GM23338 (cell line): ENCODE measurements around the gene CDR2L. TPM values are rescaled to one million over a fixed set of nuclear protein-coding genes. Genes with fewer than 3 reads are reported as not detected.

Experiments
- ATAC-seq: fragments of 200-7000 bp; cut with Tn5 transposase; 3 replicates; pipeline ENCODE4 v1.9.1; 2020
- DNase-seq: peaks from one replicate; pipeline ENCODE4 v3.0.0-alpha.2; 2015; ENCODE audit warnings: low spot score
- H2AFZ ChIP-seq: fragments of 200-600 bp; sonication (generic); 2 replicates; pipeline ENCODE4 v1.8.0; 2016; ENCODE audit warnings: antibody characterized with exemption, mild to moderate bottlenecking, moderate library complexity
- H3F3A ChIP-seq: fragments of 200-600 bp; sonication (generic); replicated peaks from 2 replicates; pipeline ENCODE4 v1.8.0; 2017; ENCODE audit warnings: antibody characterized with exemption, mixed run types, low read depth
- H3K27ac ChIP-seq: fragments of 200-600 bp; sonication (generic); 2 replicates; pipeline ENCODE4 v1.6.1; 2016; ENCODE audit warnings: low read depth
- H3K27me3 ChIP-seq: fragments of 200-600 bp; sonication (generic); 2 replicates; pipeline ENCODE4 v1.8.0; 2016; ENCODE audit warnings: mild to moderate bottlenecking, mixed run types, moderate library complexity; ENCODE audit not compliant: insufficient read depth
- H3K36me3 ChIP-seq: fragments of 200-600 bp; sonication (generic); 2 replicates; pipeline ENCODE4 v1.8.0; 2016; ENCODE audit warnings: mild to moderate bottlenecking; ENCODE audit not compliant: insufficient read depth
- H3K4me1 ChIP-seq: fragments of 200-600 bp; sonication (generic); 2 replicates; pipeline ENCODE4 v1.8.0; 2016; ENCODE audit warnings: mild to moderate bottlenecking, moderate library complexity; ENCODE audit not compliant: insufficient read depth
- H3K4me2 ChIP-seq: fragments of 200-600 bp; sonication (generic); 2 replicates; pipeline ENCODE4 v1.7.1; 2017; ENCODE audit warnings: mixed run types
- H3K4me3 ChIP-seq: fragments of 200-600 bp; sonication (generic); 2 replicates; pipeline ENCODE4 v1.6.1; 2016; ENCODE audit warnings: mixed run types
- H3K79me2 ChIP-seq: fragments of 200-600 bp; sonication (generic); replicated peaks from 2 replicates; pipeline ENCODE4 v1.8.0; 2017; ENCODE audit warnings: mild to moderate bottlenecking; ENCODE audit not compliant: insufficient read depth
- H3K9me2 ChIP-seq: fragments of 200-600 bp; sonication (generic); 2 replicates; pipeline ENCODE4 v1.8.0; 2017; ENCODE audit not compliant: insufficient read depth
- H4K20me1 ChIP-seq: fragments of 200-600 bp; sonication (generic); replicated peaks from 2 replicates; pipeline ENCODE4 v1.8.0; 2017; ENCODE audit warnings: mild to moderate bottlenecking; ENCODE audit not compliant: insufficient read depth
- H3K27ac Mint-ChIP-seq: 2 replicates; pipeline ENCODE4 v1.8.0; 2020; ENCODE audit warnings: inconsistent platforms, mild to moderate bottlenecking, moderate library complexity, mixed read lengths
- H3K27me3 Mint-ChIP-seq: 3 replicates; pipeline ENCODE4 v1.8.0; 2022; ENCODE audit warnings: low read depth, mild to moderate bottlenecking, moderate library complexity, mixed read lengths, inconsistent platforms; ENCODE audit not compliant: insufficient read depth, poor library complexity
- H3K36me3 Mint-ChIP-seq: 3 replicates; pipeline ENCODE4 v1.8.0; 2021; ENCODE audit warnings: low read depth, mild to moderate bottlenecking, inconsistent platforms, moderate library complexity, mixed read lengths
- H3K4me1 Mint-ChIP-seq: 3 replicates; pipeline ENCODE4 v1.8.0; 2020; ENCODE audit warnings: mild to moderate bottlenecking, inconsistent platforms, mixed read lengths
- H3K4me3 Mint-ChIP-seq: 3 replicates; pipeline ENCODE4 v1.8.0; 2021; ENCODE audit warnings: moderate library complexity, mild to moderate bottlenecking, inconsistent platforms, mixed read lengths
- H3K9me3 Mint-ChIP-seq: 3 replicates; pipeline ENCODE4 v1.8.0; 2020; ENCODE audit warnings: moderate library complexity, mild to moderate bottlenecking, inconsistent platforms, mixed read lengths
- CREB1 ChIP-seq: fragments of 250-450 bp; sonication (Bioruptor Pico); IDR thresholded peaks from 2 replicates; pipeline ENCODE4 v1.5.0; 2020; ENCODE audit warnings: low read depth, mild to moderate bottlenecking, moderate library complexity
- EZH2 ChIP-seq: fragments of 200-600 bp; sonication (generic); IDR thresholded peaks from one replicate; pipeline ENCODE4 v1.8.0; 2017; ENCODE audit warnings: antibody characterized with exemption, mild to moderate bottlenecking, low read depth; ENCODE audit not compliant: unreplicated experiment
- EZH2phosphoT487 ChIP-seq: fragments of 200-600 bp; sonication (generic); IDR thresholded peaks from one replicate; pipeline ENCODE4 v1.8.1; 2018; ENCODE audit warnings: antibody characterized with exemption; ENCODE audit not compliant: unreplicated experiment
- JUNB ChIP-seq: IDR thresholded peaks from one replicate; pipeline ENCODE4 v1.6.1; 2016; ENCODE audit warnings: antibody characterized with exemption; ENCODE audit not compliant: unreplicated experiment
- NANOG ChIP-seq: IDR thresholded peaks from 2 replicates; pipeline ENCODE4 v1.6.1; 2016; ENCODE audit warnings: antibody characterized with exemption, borderline replicate concordance
- POLR2AphosphoS5 ChIP-seq: IDR thresholded peaks from 2 replicates; pipeline ENCODE4 v1.6.1; 2016; ENCODE audit warnings: antibody characterized with exemption, low read depth
- REST ChIP-seq: IDR thresholded peaks from one replicate; pipeline ENCODE4 v1.6.1; 2018; ENCODE audit warnings: antibody characterized with exemption; ENCODE audit not compliant: unreplicated experiment
- STAT1 ChIP-seq: IDR thresholded peaks from one replicate; pipeline ENCODE4 v1.6.1; 2016; ENCODE audit warnings: antibody characterized with exemption; ENCODE audit not compliant: unreplicated experiment
- ZNF114 ChIP-seq: fragments of 250-450 bp; sonication (Bioruptor Pico); IDR thresholded peaks from 2 replicates; pipeline ENCODE4 v1.5.0; 2020; ENCODE audit warnings: mild to moderate bottlenecking, moderate library complexity
- ZNF331 ChIP-seq: fragments of 250-450 bp; sonication (Bioruptor Pico); IDR thresholded peaks from 2 replicates; pipeline ENCODE4 v1.5.0; 2020; ENCODE audit warnings: low read depth, mild to moderate bottlenecking, moderate library complexity
- ZNF462 ChIP-seq: fragments of 250-450 bp; sonication (Bioruptor Pico); IDR thresholded peaks from 2 replicates; pipeline ENCODE4 v1.5.0; 2020; ENCODE audit warnings: mild to moderate bottlenecking, moderate library complexity
- polyA plus RNA-seq: library from polyadenylated mRNA; unstranded; fragments of >200 nt; fragmentation: Nextera tagmentation; extraction: Ambion mirVana; gene quantifications from 2 replicates; pipeline ENCODE4 v1.2.1, GENCODE V29; 2016
- total RNA-seq: library from RNA; depleted of rRNA; stranded (reverse); fragments of >200 nt; shearing (Covaris generic); gene quantifications from 2 replicates; pipeline ENCODE4 v1.2.3, GENCODE V29; 2014
- TF ChIP-seq, protein P1 (sequence below), 2 experiments: fragments of 200-600 bp in 1 of 2; sonication (generic) in 1 of 2; conservative IDR thresholded peaks; 2 replicates each; pipeline versions ENCODE4 v1.5.1 to v1.6.1; 2016 to 2017; ENCODE audit warnings: antibody characterized with exemption in 2 of 2, low read depth in 2 of 2, mild to moderate bottlenecking in 2 of 2, moderate library complexity in 1 of 2
- TF ChIP-seq, protein P2 (sequence below): IDR thresholded peaks from 2 replicates; pipeline ENCODE4 v1.6.1; 2016; ENCODE audit warnings: antibody characterized with exemption

The CDR2L gene
- total and polyA plus RNA-seq, 2 experiments from 2014 or later = 17.7 to 35.8 TPM

DNA sequence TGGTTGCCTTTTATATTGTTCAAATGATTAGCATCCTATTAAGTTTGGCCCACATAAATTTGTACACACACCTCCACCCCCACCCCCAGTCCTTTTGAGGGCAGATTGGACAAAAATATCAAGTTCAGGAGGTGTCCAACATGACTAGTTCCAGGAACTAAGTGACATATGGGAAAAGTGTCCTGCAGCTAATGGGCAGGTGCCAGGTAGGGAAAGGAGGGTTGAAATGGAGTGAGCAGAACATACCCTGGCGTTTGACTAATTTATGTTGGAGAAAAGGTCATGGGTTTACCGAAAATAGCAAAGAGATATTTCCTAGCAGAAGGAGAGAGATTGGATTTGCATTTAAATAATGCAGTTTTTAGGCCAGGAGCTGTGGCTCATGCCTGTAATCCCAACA, 64.5 kb downstream of the CDR2L start:
- H3K4me1 ChIP-seq = peaks cover 11% of the 10 kb centered on the region
- peaks cover 28% of the 10 kb centered on the region for H3K36me3 ChIP-seq
- no peaks in the 10 kb centered on the region for H3K9me2 ChIP-seq
- H3K27me3 Mint-ChIP-seq = peaks cover 7% of the 10 kb centered on the region
- H3K27ac Mint-ChIP-seq = no peak overlapping the region
- H3K4me1 Mint-ChIP-seq = peaks cover 11% of the 10 kb centered on the region
- no peak for TF ChIP-seq STAT1
- TF ChIP-seq CREB1 (CRISPR knock-in tag) = no peak
- no peak for TF ChIP-seq EZH2
- TF ChIP-seq, protein P1, sequence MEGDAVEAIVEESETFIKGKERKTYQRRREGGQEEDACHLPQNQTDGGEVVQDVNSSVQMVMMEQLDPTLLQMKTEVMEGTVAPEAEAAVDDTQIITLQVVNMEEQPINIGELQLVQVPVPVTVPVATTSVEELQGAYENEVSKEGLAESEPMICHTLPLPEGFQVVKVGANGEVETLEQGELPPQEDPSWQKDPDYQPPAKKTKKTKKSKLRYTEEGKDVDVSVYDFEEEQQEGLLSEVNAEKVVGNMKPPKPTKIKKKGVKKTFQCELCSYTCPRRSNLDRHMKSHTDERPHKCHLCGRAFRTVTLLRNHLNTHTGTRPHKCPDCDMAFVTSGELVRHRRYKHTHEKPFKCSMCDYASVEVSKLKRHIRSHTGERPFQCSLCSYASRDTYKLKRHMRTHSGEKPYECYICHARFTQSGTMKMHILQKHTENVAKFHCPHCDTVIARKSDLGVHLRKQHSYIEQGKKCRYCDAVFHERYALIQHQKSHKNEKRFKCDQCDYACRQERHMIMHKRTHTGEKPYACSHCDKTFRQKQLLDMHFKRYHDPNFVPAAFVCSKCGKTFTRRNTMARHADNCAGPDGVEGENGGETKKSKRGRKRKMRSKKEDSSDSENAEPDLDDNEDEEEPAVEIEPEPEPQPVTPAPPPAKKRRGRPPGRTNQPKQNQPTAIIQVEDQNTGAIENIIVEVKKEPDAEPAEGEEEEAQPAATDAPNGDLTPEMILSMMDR (conservative IDR thresholded peaks at IDR 0.05; ENCODE audit: low read depth in 2 of 2) = no peak
- no peak for TF ChIP-seq ZNF331 (CRISPR knock-in tag)
- TF ChIP-seq, protein P2, sequence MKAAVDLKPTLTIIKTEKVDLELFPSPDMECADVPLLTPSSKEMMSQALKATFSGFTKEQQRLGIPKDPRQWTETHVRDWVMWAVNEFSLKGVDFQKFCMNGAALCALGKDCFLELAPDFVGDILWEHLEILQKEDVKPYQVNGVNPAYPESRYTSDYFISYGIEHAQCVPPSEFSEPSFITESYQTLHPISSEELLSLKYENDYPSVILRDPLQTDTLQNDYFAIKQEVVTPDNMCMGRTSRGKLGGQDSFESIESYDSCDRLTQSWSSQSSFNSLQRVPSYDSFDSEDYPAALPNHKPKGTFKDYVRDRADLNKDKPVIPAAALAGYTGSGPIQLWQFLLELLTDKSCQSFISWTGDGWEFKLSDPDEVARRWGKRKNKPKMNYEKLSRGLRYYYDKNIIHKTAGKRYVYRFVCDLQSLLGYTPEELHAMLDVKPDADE = no peak
- TF ChIP-seq NANOG = no peak
- no peak for TF ChIP-seq ZNF462 (CRISPR knock-in tag)
- TF ChIP-seq EZH2phosphoT487 = no peak
- TF ChIP-seq REST = no peak
- no peak for TF ChIP-seq POLR2AphosphoS5
- TF ChIP-seq JUNB = no peak
- no peak for TF ChIP-seq ZNF114
- no peak overlapping the region for H2AFZ ChIP-seq
- DNase-seq (no peak), ATAC-seq (no peak)
- H3K9me3 Mint-ChIP-seq = no peaks in the 10 kb centered on the region
- peaks cover 22% of the 10 kb centered on the region for H4K20me1 ChIP-seq
- H3K4me3 ChIP-seq = no peak overlapping the region
- H3K4me3 Mint-ChIP-seq = no peak overlapping the region; the same call in 2 of the 3 replicates
- H3F3A ChIP-seq = peaks cover 27% of the 10 kb centered on the region
- H3K27me3 ChIP-seq = no peaks in the 10 kb centered on the region
- H3K79me2 ChIP-seq = peaks cover 53% of the 10 kb centered on the region
- H3K36me3 Mint-ChIP-seq = peaks cover 75% of the 10 kb centered on the region
- H3K27ac ChIP-seq = no peak overlapping the region
- no peak overlapping the region for H3K4me2 ChIP-seq
